ENCODE data around the gene MERTK. TPM values are rescaled to one million over a fixed set of nuclear protein-coding genes. Genes with fewer than 3 reads are reported as not detected.
"Not testable (repeated sequence)": the region's sequence is repeated elsewhere in the genome, so short reads cannot be mapped to it uniquely, and the experiment has no call there.

MERTK gene
- total RNA-seq, 1 experiment from 2014 or later: 8.7 TPM

- Histone ChIP-seq H3K27me3 (ENCODE audit: control insufficient read depth, insufficient read depth, low read length) (no peaks in the 10 kb centered on the region), H3K4me3 (ENCODE audit: insufficient read depth, low read depth, low read length) (no peak overlapping the region), H3K36me3 (replicated peaks; ENCODE audit: control insufficient read depth, insufficient read depth, low read length) (peaks cover 2% of the 10 kb centered on the region; the same call in 1 of the 2 replicates)
- DNase-seq: no peak
Measured at GRCh38 chr2:111945444-111946293, 47.3 kb downstream of the MERTK start.

GRCh38 chr2:111946294-111947114 is 48.1 kb downstream of the MERTK start:
- DNase-seq: no peak
- H3K27me3 ChIP-seq (ENCODE audit: control insufficient read depth, insufficient read depth, low read length): no peaks in the 10 kb centered on the region
- no peak overlapping the region for H3K4me3 ChIP-seq (ENCODE audit: insufficient read depth, low read depth, low read length)
- peaks cover 2% of the 10 kb centered on the region; the same call in 1 of the 2 replicates for H3K36me3 ChIP-seq (replicated peaks; ENCODE audit: control insufficient read depth, insufficient read depth, low read length)

GRCh38 chr2:111947219-111947618 is 48.8 kb downstream of the MERTK start:
- Histone ChIP-seq H3K27me3 (ENCODE audit: control insufficient read depth, insufficient read depth, low read length) (no peaks in the 10 kb centered on the region), H3K4me3 (ENCODE audit: insufficient read depth, low read depth, low read length) (no peak overlapping the region), H3K36me3 (replicated peaks; ENCODE audit: control insufficient read depth, insufficient read depth, low read length) (peaks cover 2% of the 10 kb centered on the region; the same call in 1 of the 2 replicates)
- no peak for DNase-seq

GRCh38 chr2:111948832-111949231 is 50.4 kb downstream of the MERTK start:
- peaks cover 2% of the 10 kb centered on the region; the same call in 1 of the 2 replicates for H3K36me3 ChIP-seq (replicated peaks; ENCODE audit: control insufficient read depth, insufficient read depth, low read length)
- no peaks in the 10 kb centered on the region for H3K27me3 ChIP-seq (ENCODE audit: control insufficient read depth, insufficient read depth, low read length)
- DNase-seq: no peak
- H3K4me3 ChIP-seq (ENCODE audit: insufficient read depth, low read depth, low read length): no peak overlapping the region

GRCh38 chr2:111950236-111950635 is 51.8 kb downstream of the MERTK start:
- DNase-seq: no peak
- H3K36me3 ChIP-seq (replicated peaks; ENCODE audit: control insufficient read depth, insufficient read depth, low read length): peaks cover 2% of the 10 kb centered on the region; the same call in 1 of the 2 replicates
- no peak overlapping the region for H3K4me3 ChIP-seq (ENCODE audit: insufficient read depth, low read depth, low read length)
- H3K27me3 ChIP-seq (ENCODE audit: control insufficient read depth, insufficient read depth, low read length): no peaks in the 10 kb centered on the region

GRCh38 chr2:111951486-111951885 is 53.1 kb downstream of the MERTK start:
- peaks cover 2% of the 10 kb centered on the region; the same call in 1 of the 2 replicates for H3K36me3 ChIP-seq (replicated peaks; ENCODE audit: control insufficient read depth, insufficient read depth, low read length)
- no peaks in the 10 kb centered on the region for H3K27me3 ChIP-seq (ENCODE audit: control insufficient read depth, insufficient read depth, low read length)
- no peak overlapping the region for H3K4me3 ChIP-seq (ENCODE audit: insufficient read depth, low read depth, low read length)
- DNase-seq: no peak

GRCh38 chr2:111952871-111953452 is 54.6 kb downstream of the MERTK start:
- H3K36me3 ChIP-seq (replicated peaks; ENCODE audit: control insufficient read depth, insufficient read depth, low read length): peaks cover under 1% of the 10 kb centered on the region; the same call in 1 of the 2 replicates

GRCh38 chr2:111954602-111955332 is 56.4 kb downstream of the MERTK start:
- Histone ChIP-seq H3K4me3 (ENCODE audit: insufficient read depth, low read depth, low read length) (no peak overlapping the region), H3K36me3 (replicated peaks; ENCODE audit: control insufficient read depth, insufficient read depth, low read length) (no peaks in the 10 kb centered on the region), H3K27me3 (ENCODE audit: control insufficient read depth, insufficient read depth, low read length) (no peaks in the 10 kb centered on the region)
- DNase-seq: no peak

More at GRCh38 chr2:111952871-111953452, 54.6 kb downstream of the MERTK start:
- Histone ChIP-seq H3K4me3 (ENCODE audit: insufficient read depth, low read depth, low read length) (no peak overlapping the region), H3K27me3 (ENCODE audit: control insufficient read depth, insufficient read depth, low read length) (no peaks in the 10 kb centered on the region)
- no peak for DNase-seq

GRCh38 chr2:111957872-111958354 is 59.5 kb downstream of the MERTK start:
- no peaks in the 10 kb centered on the region for H3K27me3 ChIP-seq (ENCODE audit: control insufficient read depth, insufficient read depth, low read length)
- no peaks in the 10 kb centered on the region for H3K36me3 ChIP-seq (replicated peaks; ENCODE audit: control insufficient read depth, insufficient read depth, low read length)
- no peak for DNase-seq
- no peak overlapping the region for H3K4me3 ChIP-seq (ENCODE audit: insufficient read depth, low read depth, low read length)

- H3K36me3 ChIP-seq (replicated peaks; ENCODE audit: control insufficient read depth, insufficient read depth, low read length): no peaks in the 10 kb centered on the region
- H3K27me3 ChIP-seq (ENCODE audit: control insufficient read depth, insufficient read depth, low read length): no peaks in the 10 kb centered on the region
- H3K4me3 ChIP-seq (ENCODE audit: insufficient read depth, low read depth, low read length): no peak overlapping the region
- DNase-seq: no peak
Measured at GRCh38 chr2:111958901-111959300, 60.5 kb downstream of the MERTK start.

- H3K36me3 ChIP-seq (replicated peaks; ENCODE audit: control insufficient read depth, insufficient read depth, low read length): no peaks in the 10 kb centered on the region
- no peaks in the 10 kb centered on the region for H3K27me3 ChIP-seq (ENCODE audit: control insufficient read depth, insufficient read depth, low read length)
- H3K4me3 ChIP-seq (ENCODE audit: insufficient read depth, low read depth, low read length): no peak overlapping the region
- DNase-seq: no peak
Measured at GRCh38 chr2:111961663-111962062, 63.3 kb downstream of the MERTK start.

GRCh38 chr2:111963086-111963485 is 64.7 kb downstream of the MERTK start:
- H3K36me3 ChIP-seq (replicated peaks; ENCODE audit: control insufficient read depth, insufficient read depth, low read length); H3K4me3 ChIP-seq (ENCODE audit: insufficient read depth, low read depth, low read length); DNase-seq; H3K27me3 ChIP-seq (ENCODE audit: control insufficient read depth, insufficient read depth, low read length): not testable (repeated sequence)

- H3K4me3 ChIP-seq (ENCODE audit: insufficient read depth, low read depth, low read length); H3K27me3 ChIP-seq (ENCODE audit: control insufficient read depth, insufficient read depth, low read length); DNase-seq; H3K36me3 ChIP-seq (replicated peaks; ENCODE audit: control insufficient read depth, insufficient read depth, low read length): not testable (repeated sequence)
Measured at GRCh38 chr2:111963508-111963907, 65.1 kb downstream of the MERTK start.

GRCh38 chr2:111965062-111965461 is 66.7 kb downstream of the MERTK start:
- Histone ChIP-seq H3K36me3 (replicated peaks; ENCODE audit: control insufficient read depth, insufficient read depth, low read length) (no peaks in the 10 kb centered on the region), H3K27me3 (ENCODE audit: control insufficient read depth, insufficient read depth, low read length) (no peaks in the 10 kb centered on the region), H3K4me3 (ENCODE audit: insufficient read depth, low read depth, low read length) (no peak overlapping the region)
- DNase-seq: no peak
